Measurements from ENCODE around the gene MXRA7.

DNA sequence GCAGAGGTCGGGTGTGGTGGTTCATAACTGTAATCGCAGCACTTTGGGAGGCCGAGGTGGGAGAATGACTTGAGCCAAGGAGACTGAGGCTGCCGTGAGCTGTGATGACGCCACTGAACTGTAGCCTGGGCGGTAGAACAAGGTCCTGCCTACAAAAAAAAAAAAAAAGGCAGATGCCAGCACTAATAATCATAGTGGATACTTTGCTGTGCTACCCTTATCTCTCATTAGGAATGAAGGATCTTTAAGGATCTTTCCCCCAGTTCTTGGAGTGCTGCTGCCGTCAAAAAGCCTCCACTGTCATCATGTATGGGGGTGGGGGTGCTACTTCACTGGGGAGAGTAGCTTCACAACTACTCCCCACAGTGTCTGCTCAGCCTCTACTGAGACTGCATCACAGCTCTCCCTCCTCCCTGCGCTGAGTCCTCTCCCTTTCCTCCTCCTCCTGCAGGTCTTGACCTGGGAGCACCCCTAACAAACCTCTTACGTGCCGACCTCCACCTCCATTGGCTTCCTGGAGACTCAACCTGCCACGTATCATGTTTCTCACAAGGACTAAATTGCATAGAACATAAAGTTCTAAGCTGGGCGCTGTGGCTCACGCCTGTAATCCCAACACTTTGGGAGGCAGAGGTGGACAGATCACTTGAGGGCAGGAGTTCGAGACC is 42.8 kb downstream of the MXRA7 start:
- TF ChIP-seq, protein P1, sequence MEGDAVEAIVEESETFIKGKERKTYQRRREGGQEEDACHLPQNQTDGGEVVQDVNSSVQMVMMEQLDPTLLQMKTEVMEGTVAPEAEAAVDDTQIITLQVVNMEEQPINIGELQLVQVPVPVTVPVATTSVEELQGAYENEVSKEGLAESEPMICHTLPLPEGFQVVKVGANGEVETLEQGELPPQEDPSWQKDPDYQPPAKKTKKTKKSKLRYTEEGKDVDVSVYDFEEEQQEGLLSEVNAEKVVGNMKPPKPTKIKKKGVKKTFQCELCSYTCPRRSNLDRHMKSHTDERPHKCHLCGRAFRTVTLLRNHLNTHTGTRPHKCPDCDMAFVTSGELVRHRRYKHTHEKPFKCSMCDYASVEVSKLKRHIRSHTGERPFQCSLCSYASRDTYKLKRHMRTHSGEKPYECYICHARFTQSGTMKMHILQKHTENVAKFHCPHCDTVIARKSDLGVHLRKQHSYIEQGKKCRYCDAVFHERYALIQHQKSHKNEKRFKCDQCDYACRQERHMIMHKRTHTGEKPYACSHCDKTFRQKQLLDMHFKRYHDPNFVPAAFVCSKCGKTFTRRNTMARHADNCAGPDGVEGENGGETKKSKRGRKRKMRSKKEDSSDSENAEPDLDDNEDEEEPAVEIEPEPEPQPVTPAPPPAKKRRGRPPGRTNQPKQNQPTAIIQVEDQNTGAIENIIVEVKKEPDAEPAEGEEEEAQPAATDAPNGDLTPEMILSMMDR (IDR thresholded peaks at IDR 0.05) = no peak
- no peak for TF ChIP-seq POLR2A (IDR thresholded peaks at IDR 0.05)
